ENCODE results near the gene TNIP2.

TNIP2 gene

DNA sequence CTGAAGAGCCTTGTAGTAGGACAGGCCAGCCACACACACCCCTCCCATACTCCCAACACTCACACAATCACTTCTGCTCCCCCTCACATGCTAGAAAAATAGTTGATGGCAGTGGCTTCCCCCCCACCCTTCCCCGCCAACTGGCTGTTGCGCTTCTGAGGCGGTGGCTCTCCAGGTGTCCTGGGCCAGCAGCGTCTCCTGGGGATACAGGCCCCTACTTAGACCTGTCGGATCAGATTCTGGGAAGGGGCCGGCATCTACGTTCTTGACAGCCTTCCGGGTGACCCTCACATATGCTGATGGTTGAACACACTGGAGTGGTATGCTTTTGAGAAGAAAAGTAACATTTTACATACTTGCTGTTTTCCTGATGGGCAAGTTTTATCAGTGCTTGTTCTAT lies 39.9 kb downstream of the TNIP2 start:
- TF ChIP-seq EZH2phosphoT487 (IDR thresholded peaks at IDR 0.05; ENCODE audit: low read depth): no peak
- TF ChIP-seq, protein P1, sequence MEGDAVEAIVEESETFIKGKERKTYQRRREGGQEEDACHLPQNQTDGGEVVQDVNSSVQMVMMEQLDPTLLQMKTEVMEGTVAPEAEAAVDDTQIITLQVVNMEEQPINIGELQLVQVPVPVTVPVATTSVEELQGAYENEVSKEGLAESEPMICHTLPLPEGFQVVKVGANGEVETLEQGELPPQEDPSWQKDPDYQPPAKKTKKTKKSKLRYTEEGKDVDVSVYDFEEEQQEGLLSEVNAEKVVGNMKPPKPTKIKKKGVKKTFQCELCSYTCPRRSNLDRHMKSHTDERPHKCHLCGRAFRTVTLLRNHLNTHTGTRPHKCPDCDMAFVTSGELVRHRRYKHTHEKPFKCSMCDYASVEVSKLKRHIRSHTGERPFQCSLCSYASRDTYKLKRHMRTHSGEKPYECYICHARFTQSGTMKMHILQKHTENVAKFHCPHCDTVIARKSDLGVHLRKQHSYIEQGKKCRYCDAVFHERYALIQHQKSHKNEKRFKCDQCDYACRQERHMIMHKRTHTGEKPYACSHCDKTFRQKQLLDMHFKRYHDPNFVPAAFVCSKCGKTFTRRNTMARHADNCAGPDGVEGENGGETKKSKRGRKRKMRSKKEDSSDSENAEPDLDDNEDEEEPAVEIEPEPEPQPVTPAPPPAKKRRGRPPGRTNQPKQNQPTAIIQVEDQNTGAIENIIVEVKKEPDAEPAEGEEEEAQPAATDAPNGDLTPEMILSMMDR (IDR thresholded peaks at IDR 0.05; ENCODE audit: low read depth, low read length): no peak
- H2AFZ ChIP-seq (ENCODE audit: low read depth, low read length): no peak overlapping the region
- H3K4me2 ChIP-seq (ENCODE audit: low read length): no peak overlapping the region
- H3K27me3 ChIP-seq (ENCODE audit: low read depth, low read length): no peaks in the 10 kb centered on the region
- no peaks in the 10 kb centered on the region for H3K9me3 ChIP-seq (ENCODE audit: insufficient read depth, low read length)
- no peak overlapping the region for H3K4me3 ChIP-seq (ENCODE audit: low read length)
- peaks cover 23% of the 10 kb centered on the region for H3K36me3 ChIP-seq (replicated peaks; ENCODE audit: low read depth, low read length)
- H3K9ac ChIP-seq (ENCODE audit: low read length): no peak overlapping the region
- no peak overlapping the region for H3K27ac ChIP-seq (ENCODE audit: low read length)
- H4K20me1 ChIP-seq (ENCODE audit: insufficient read depth, low read length): no peaks in the 10 kb centered on the region; the same call in 1 of the 2 replicates
- H3K4me1 ChIP-seq (ENCODE audit: low read length): no peaks in the 10 kb centered on the region
- no peaks in the 10 kb centered on the region for H3K79me2 ChIP-seq (ENCODE audit: low read length)

DNA sequence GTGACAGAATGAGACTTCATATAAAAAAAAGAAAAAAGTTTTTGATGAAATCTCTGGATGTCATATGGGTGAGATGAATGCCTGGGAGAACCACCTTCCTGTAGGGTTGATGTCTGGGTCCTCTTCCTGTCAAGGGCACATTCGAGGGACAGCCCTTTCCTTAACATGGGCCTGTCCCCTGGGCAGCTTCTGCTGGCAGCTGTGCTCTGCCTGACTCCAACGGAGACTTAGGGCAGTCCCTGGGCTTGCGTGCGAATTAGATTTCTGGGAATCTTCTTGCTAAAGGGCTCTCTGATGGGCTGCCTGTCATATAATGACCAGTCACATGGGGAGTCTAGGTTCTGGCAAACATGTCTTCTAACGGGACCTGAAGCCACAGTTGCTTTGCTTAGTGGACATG lies 40.7 kb downstream of the TNIP2 start:
- Histone ChIP-seq H3K36me3 (replicated peaks; ENCODE audit: low read depth, low read length) (peaks cover 19% of the 10 kb centered on the region), H4K20me1 (ENCODE audit: insufficient read depth, low read length) (no peaks in the 10 kb centered on the region; the same call in 1 of the 2 replicates), H3K9ac (ENCODE audit: low read length) (no peak overlapping the region), H3K4me3 (ENCODE audit: low read length) (no peak overlapping the region), H3K4me1 (ENCODE audit: low read length) (no peaks in the 10 kb centered on the region), H2AFZ (ENCODE audit: low read depth, low read length) (no peak overlapping the region), H3K79me2 (ENCODE audit: low read length) (no peaks in the 10 kb centered on the region), H3K27ac (ENCODE audit: low read length) (no peak overlapping the region), H3K9me3 (ENCODE audit: insufficient read depth, low read length) (no peaks in the 10 kb centered on the region), H3K27me3 (ENCODE audit: low read depth, low read length) (no peaks in the 10 kb centered on the region), H3K4me2 (ENCODE audit: low read length) (no peak overlapping the region)
- no peak for TF ChIP-seq EZH2phosphoT487 (IDR thresholded peaks at IDR 0.05; ENCODE audit: low read depth)
- TF ChIP-seq, protein P1 (IDR thresholded peaks at IDR 0.05; ENCODE audit: low read depth, low read length): no peak

DNA sequence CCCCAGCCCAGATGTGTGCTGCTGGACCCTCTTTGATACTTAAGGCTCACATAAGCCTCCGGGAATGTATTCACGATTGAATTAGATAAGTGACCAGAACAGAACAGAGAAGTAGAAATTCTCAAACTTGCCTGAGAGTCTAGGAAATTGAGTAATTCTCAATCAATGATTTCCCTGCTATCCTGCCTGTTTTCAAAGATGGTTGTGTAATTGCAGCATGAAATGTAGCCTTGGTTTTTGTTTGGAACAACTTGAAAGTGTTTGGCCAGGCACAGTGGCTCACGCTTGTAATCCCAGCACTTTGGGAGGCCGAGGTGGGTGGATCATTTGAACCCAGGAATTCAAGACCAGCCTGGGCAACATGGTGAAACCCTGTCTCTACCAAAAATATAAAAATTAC lies 41.2 kb downstream of the TNIP2 start:
- no peak overlapping the region for H3K9ac ChIP-seq (ENCODE audit: low read length)
- H3K4me2 ChIP-seq (ENCODE audit: low read length): no peak overlapping the region
- H2AFZ ChIP-seq (ENCODE audit: low read depth, low read length): no peak overlapping the region

DNA sequence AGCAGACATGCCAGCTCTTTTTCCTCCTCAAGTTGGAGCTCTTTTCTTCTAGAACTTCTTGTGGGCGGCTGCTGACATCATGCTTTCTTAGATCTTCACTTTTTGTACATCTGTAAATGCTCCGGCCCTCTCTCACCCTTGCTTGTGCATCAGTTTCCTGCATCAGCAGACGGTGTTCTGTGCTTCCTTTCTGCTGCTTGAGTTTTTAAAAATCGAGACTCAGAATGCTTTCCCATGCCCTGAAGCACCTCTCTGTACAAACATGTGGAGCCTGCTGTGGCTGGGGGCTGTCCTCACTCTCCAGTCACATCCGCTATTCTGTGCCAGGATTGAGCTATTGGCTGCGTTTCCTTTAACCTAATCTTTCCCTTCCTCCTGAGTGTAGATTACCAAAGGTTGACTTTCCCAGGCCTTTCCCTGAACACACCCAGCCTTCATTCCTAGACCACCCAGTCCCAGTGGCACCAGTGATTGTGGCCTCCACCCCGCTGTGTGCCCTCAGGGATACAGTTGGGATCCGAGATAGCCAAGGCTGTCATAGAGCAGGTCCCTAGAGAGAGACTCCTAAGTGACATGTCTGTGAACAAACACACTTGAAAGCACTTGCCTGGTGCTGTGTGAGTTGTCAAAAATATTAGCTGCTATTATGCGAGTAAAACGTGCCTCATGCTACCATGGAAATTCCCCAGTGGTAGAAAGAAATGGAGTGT lies 41.9 kb downstream of the TNIP2 start:
- Histone ChIP-seq H3K27ac (ENCODE audit: low read length) (no peak overlapping the region), H3K36me3 (replicated peaks; ENCODE audit: low read depth, low read length) (peaks cover 19% of the 10 kb centered on the region), H3K27me3 (ENCODE audit: low read depth, low read length) (no peaks in the 10 kb centered on the region), H3K79me2 (ENCODE audit: low read length) (no peaks in the 10 kb centered on the region), H4K20me1 (ENCODE audit: insufficient read depth, low read length) (no peaks in the 10 kb centered on the region; the same call in 1 of the 2 replicates), H3K9ac (ENCODE audit: low read length) (no peak overlapping the region), H3K4me1 (ENCODE audit: low read length) (no peaks in the 10 kb centered on the region), H3K9me3 (ENCODE audit: insufficient read depth, low read length) (no peaks in the 10 kb centered on the region), H3K4me3 (ENCODE audit: low read length) (no peak overlapping the region), H3K4me2 (ENCODE audit: low read length) (no peak overlapping the region), H2AFZ (ENCODE audit: low read depth, low read length) (no peak overlapping the region)
- TF ChIP-seq EZH2phosphoT487 (IDR thresholded peaks at IDR 0.05; ENCODE audit: low read depth): no peak
- TF ChIP-seq, protein P1 (IDR thresholded peaks at IDR 0.05; ENCODE audit: low read depth, low read length): no peak

More for the DNA sequence above, 41.2 kb downstream of the TNIP2 start:
- H4K20me1 ChIP-seq (ENCODE audit: insufficient read depth, low read length): no peaks in the 10 kb centered on the region; the same call in 1 of the 2 replicates
- TF ChIP-seq, protein P1 (IDR thresholded peaks at IDR 0.05; ENCODE audit: low read depth, low read length): no peak
- no peak for TF ChIP-seq EZH2phosphoT487 (IDR thresholded peaks at IDR 0.05; ENCODE audit: low read depth)
- H3K4me1 ChIP-seq (ENCODE audit: low read length): no peaks in the 10 kb centered on the region
- no peak overlapping the region for H3K27ac ChIP-seq (ENCODE audit: low read length)
- no peaks in the 10 kb centered on the region for H3K27me3 ChIP-seq (ENCODE audit: low read depth, low read length)
- H3K36me3 ChIP-seq (replicated peaks; ENCODE audit: low read depth, low read length): peaks cover 19% of the 10 kb centered on the region
- H3K4me3 ChIP-seq (ENCODE audit: low read length): no peak overlapping the region
- no peaks in the 10 kb centered on the region for H3K79me2 ChIP-seq (ENCODE audit: low read length)
- H3K9me3 ChIP-seq (ENCODE audit: insufficient read depth, low read length): no peaks in the 10 kb centered on the region

All from OCI-LY3 (cell line).